AG04450 (cell line): ENCODE data around the gene ALPK3. TPM values are rescaled to one million over a fixed set of nuclear protein-coding genes. Genes with fewer than 3 reads are reported as not detected.

ENCODE experiments used
- CTCF ChIA-PET: fragments of 300-600, 350-600 bp; formaldehyde crosslinking; extraction: SDS; loops from one replicate; lab custom pipeline; 2022; ENCODE audit warnings: antibody characterized with exemption, inconsistent platforms; lab: Charles Lee
- POLR2A ChIA-PET: fragments of 350-600 bp; formaldehyde crosslinking; extraction: SDS; loops from one replicate; lab custom pipeline; 2021; ENCODE audit warnings: antibody characterized with exemption, inconsistent platforms; lab: Yijun Ruan, JAX
- DNase-seq: peaks from one replicate; pipeline ENCODE4 v3.0.0-alpha.2; 2011; ENCODE audit warnings: low read depth, low spot score
- H3K27ac ChIP-seq: one replicate; pipeline ENCODE4 v1.5.1; 2012; ENCODE audit warnings: low read depth, low read length, control low read depth
- H3K27me3 ChIP-seq: one replicate; pipeline ENCODE4 v1.6.0; 2012; ENCODE audit warnings: low read length; ENCODE audit not compliant: control insufficient read depth, insufficient read depth
- H3K4me3 ChIP-seq: 2 replicates; pipeline ENCODE4 v1.5.1; 2011; ENCODE audit warnings: mild to moderate bottlenecking, low read depth, low read length, control low read depth
- H3K9me3 ChIP-seq: 2 replicates; pipeline ENCODE4 v1.5.1; 2012; ENCODE audit warnings: low read length; ENCODE audit not compliant: control insufficient read depth, insufficient read depth
- polyA plus RNA-seq: library from polyadenylated mRNA; depleted of rRNA; stranded (reverse); fragments of >200 nt; gene quantifications from 2 replicates; pipeline ENCODE4 v1.2.3, GENCODE V29; 2011
- TF ChIP-seq, protein P1 (sequence below): IDR thresholded peaks from 2 replicates; pipeline ENCODE4 v1.5.1; 2011; ENCODE audit warnings: low read depth, low read length, control low read depth, inconsistent platforms

ALPK3 gene
- polyA plus RNA-seq, 1 experiment: 0.04 TPM

- no peak for DNase-seq
- CTCF ChIA-PET: interaction anchor here (0.7 to 1.4 kb wide), 2 partner anchors 10 to 12 kb away, joined by 3 read pairs; no protein-coding TSS in a partner anchor
- no peak overlapping the region for H3K4me3 ChIP-seq
- H3K27me3 ChIP-seq: peaks cover 3% of the 10 kb centered on the region
- no peak overlapping the region for H3K27ac ChIP-seq
- TF ChIP-seq, protein P1, sequence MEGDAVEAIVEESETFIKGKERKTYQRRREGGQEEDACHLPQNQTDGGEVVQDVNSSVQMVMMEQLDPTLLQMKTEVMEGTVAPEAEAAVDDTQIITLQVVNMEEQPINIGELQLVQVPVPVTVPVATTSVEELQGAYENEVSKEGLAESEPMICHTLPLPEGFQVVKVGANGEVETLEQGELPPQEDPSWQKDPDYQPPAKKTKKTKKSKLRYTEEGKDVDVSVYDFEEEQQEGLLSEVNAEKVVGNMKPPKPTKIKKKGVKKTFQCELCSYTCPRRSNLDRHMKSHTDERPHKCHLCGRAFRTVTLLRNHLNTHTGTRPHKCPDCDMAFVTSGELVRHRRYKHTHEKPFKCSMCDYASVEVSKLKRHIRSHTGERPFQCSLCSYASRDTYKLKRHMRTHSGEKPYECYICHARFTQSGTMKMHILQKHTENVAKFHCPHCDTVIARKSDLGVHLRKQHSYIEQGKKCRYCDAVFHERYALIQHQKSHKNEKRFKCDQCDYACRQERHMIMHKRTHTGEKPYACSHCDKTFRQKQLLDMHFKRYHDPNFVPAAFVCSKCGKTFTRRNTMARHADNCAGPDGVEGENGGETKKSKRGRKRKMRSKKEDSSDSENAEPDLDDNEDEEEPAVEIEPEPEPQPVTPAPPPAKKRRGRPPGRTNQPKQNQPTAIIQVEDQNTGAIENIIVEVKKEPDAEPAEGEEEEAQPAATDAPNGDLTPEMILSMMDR: no peak
- H3K9me3 ChIP-seq: peaks cover 3% of the 10 kb centered on the region; the same call in 1 of the 2 replicates
- POLR2A ChIA-PET: interaction anchor here (0.6 kb wide), 1 partner anchor 155 kb away, joined by 7 read pairs; no protein-coding TSS in a partner anchor
Measured at GRCh38 chr15:84818261-84819131, 1.3 kb downstream of the ALPK3 start.

GRCh38 chr15:84819291-84819768 is 2.2 kb downstream of the ALPK3 start:
- TF ChIP-seq, protein P1: no peak
- Histone ChIP-seq H3K27ac (no peak overlapping the region), H3K9me3 (peaks cover 3% of the 10 kb centered on the region; the same call in 1 of the 2 replicates), H3K4me3 (no peak overlapping the region), H3K27me3 (peaks cover 3% of the 10 kb centered on the region)
- no peak for DNase-seq
- POLR2A ChIA-PET: no interaction called here
- CTCF ChIA-PET: interaction anchor here (0.7 to 1.4 kb wide), 2 partner anchors 10 to 13 kb away, joined by 3 read pairs; no protein-coding TSS in a partner anchor

GRCh38 chr15:84819791-84820190 is 2.6 kb downstream of the ALPK3 start:
- Histone ChIP-seq H3K27ac (no peak overlapping the region), H3K4me3 (no peak overlapping the region), H3K27me3 (peaks cover 3% of the 10 kb centered on the region), H3K9me3 (peaks cover 3% of the 10 kb centered on the region; the same call in 1 of the 2 replicates)
- TF ChIP-seq, protein P1: no peak
- CTCF ChIA-PET: interaction anchor here (1.4 kb wide), 1 partner anchor 11 kb away, joined by 3 read pairs; no protein-coding TSS in a partner anchor
- no peak for DNase-seq
- POLR2A ChIA-PET: no interaction called here

- CTCF ChIA-PET: interaction anchor here (1.0 to 1.7 kb wide), 3 partner anchors 23 to 222 kb away, joined by 3 to 6 read pairs (median 3); no protein-coding TSS in a partner anchor
- no peak for DNase-seq
- POLR2A ChIA-PET: no interaction called here
- H3K27me3 ChIP-seq: peaks cover 6% of the 10 kb centered on the region
- no peak overlapping the region for H3K27ac ChIP-seq
- TF ChIP-seq, protein P1: peak; percentile 22
- H3K4me3 ChIP-seq: no peak overlapping the region
- peaks cover 3% of the 10 kb centered on the region; the same call in 1 of the 2 replicates for H3K9me3 ChIP-seq
Measured at GRCh38 chr15:84821501-84822021, 4.4 kb downstream of the ALPK3 start.
